Pancreas (tissue), 10 donors: ENCODE results near the gene DARS2. TPM values are rescaled to one million over a fixed set of nuclear protein-coding genes. Genes with fewer than 3 reads are reported as not detected.
A peak's percentile ranks its signal among the peaks of the same experiment; 100 is the strongest.

ENCODE experiments used
- ATAC-seq, 4 donors: fragments of 200-7000 bp; cut with Tn5 transposase; one replicate each; pipeline versions ENCODE4 v1.8.0 to v1.9.1; 2020; ENCODE audit warnings: mild to moderate bottlenecking in 4 of 4, moderate library complexity in 4 of 4
- DNase-seq, 6 donors: peaks; one replicate each; pipeline ENCODE4 v3.0.0-alpha.2; 2020
- FAIRE-seq: peaks from 2 replicates; lab custom pipeline; 2012; peaks lifted over from hg19 to GRCh38; lab: Jason Lieb, UNC
- H3K27ac ChIP-seq, 4 donors: fragments of 200-600 bp; sonication (generic); 1 replicate in 3 of 4; 2 replicates in 1 of 4; pipeline versions ENCODE4 v1.5.0 to v1.8.0; 2020
- H3K27me3 ChIP-seq, 4 donors: fragments of 200-600 bp; one replicate each; pipeline ENCODE4 v1.8.0; 2021
- H3K36me3 ChIP-seq, 3 donors: fragments of 200-600 bp; sonication (generic) in 1 of 3; one replicate each; pipeline versions ENCODE4 v1.5.0 to v1.8.0; 2020 to 2021
- H3K4me1 ChIP-seq, 3 donors: fragments of 200-600 bp; one replicate each; pipeline ENCODE4 v1.8.0; 2021
- H3K4me3 ChIP-seq, 4 donors: fragments of 200-600 bp; sonication (generic) in 2 of 4; one replicate each; pipeline versions ENCODE4 v1.5.0 to v1.8.0; 2020 to 2021
- H3K9me3 ChIP-seq, 4 donors: fragments of 200-600 bp; one replicate each; pipeline ENCODE4 v1.8.0; 2021
- CTCF ChIP-seq, 4 donors: fragments of 200-600 bp; sonication (generic) in 3 of 4; IDR thresholded peaks; one replicate each; pipeline versions ENCODE4 v1.5.0 to v1.8.0; 2021; ENCODE audit warnings: antibody characterized with exemption in 4 of 4
- WGBS, 2 donors: extraction: QIAGEN DNeasy Blood & Tissue Kit; methylation state at CpG; one replicate each; pipeline ENCODE4 v1.1.7; 2013; 5-methylcytosine and 5-hydroxymethylcytosine counted together
- intact Hi-C, 3 donors: fragments of 100-400 bp; cut with DNase I; formaldehyde crosslinking; loops; one replicate each; pipeline versions ENCODE4 v1.11.1 to v1.14.2; 2022
- polyA plus RNA-seq, 2 donors: library from polyadenylated mRNA; stranded (reverse); fragments of 200-250 nt; gene quantifications; one replicate each; pipeline ENCODE4 v1.2.3, GENCODE V29; 2013
- total RNA-seq, 6 donors: library from RNA; stranded (reverse); fragmentation: NEBNext Ultra II Directional in 4 of 6; extraction: Animal tissue kit (Norgen Biotek cat#: 25700) in 4 of 6; gene quantifications; one replicate each; pipeline versions ENCODE4 v1.2.1 to v1.2.4, GENCODE V29; 2021 to 2023
- donor health status: healthy with polysubstance abuse.
- donor health status: DM: no; HTN: no; CAD: no; lungs with moderate emphysema.
- donor health status: DM: no; HTN: no; CAD: no.
- donor health status: control.
- donor health status: control.
- donor health status: Bipolar disorder and iron deficiency.
- donor health status: DM: yes; HTN: yes; CAD: no.
- donor health status: DM: no; HTN: no; CAD: no.
- donor health status: DM: no; HTN: no; CAD: no.
- donor health status: DM: yes; HTN: yes; CAD: no.

DARS2 gene
- total RNA-seq: 10 to 100 TPM in 1 of 6 donors, 1 to 10 TPM in 5; 3.9 to 11.1 (median 5.9) TPM
- 1 to 10 TPM; 3.4 to 5.1 TPM for polyA plus RNA-seq

GRCh38 chr1:173824315-173825081 is at the start of gene DARS2, which contains the start of gene CENPL:
Gene DARS2, plus strand, starts transcription at chr1:173824673. Its CDS starts 557 bp downstream, at chr1:173825230.
Gene CENPL, minus strand, starts transcription at chr1:173824883. Its CDS starts 13,584 bp downstream, at chr1:173811299.
- ATAC-seq (peak; percentile 98 to 99 (median 98)), DNase-seq (peak; percentile 95 to 97 (median 96)), FAIRE-seq (peak; percentile 82)
- peak within 1 kb of the TSS; percentile 66 to 91 (median 84) for H3K27ac ChIP-seq
- peaks cover 0 to 5% (median 0%) of the 10 kb centered on the region in 3 donors for H3K4me1 ChIP-seq
- no peak for TF ChIP-seq CTCF (IDR thresholded peaks at IDR 0.05)
- H3K36me3 ChIP-seq: no peaks in the 10 kb centered on the region
- 0% methylated on average over 54 to 55 of the region's 55 CpGs for WGBS, 2 donors
- intact Hi-C loops: no loop called here
- H3K9me3 ChIP-seq: no peaks in the 10 kb centered on the region
- no peaks in the 10 kb centered on the region for H3K27me3 ChIP-seq
- peak within 1 kb of the TSS; percentile 33 to 78 (median 56) for H3K4me3 ChIP-seq

- peaks cover 0 to 31% (median 0%) of the 10 kb centered on the region in 3 donors for H3K36me3 ChIP-seq
- FAIRE-seq: no peak
Observed at GRCh38 chr1:173775578-173776226, 48.8 kb upstream of the DARS2 start.

GRCh38 chr1:173779936-173780335 is 44.5 kb upstream of the DARS2 start:
- intact Hi-C loops: no loop called here
- Histone ChIP-seq H3K36me3 (peaks cover 0 to 42% (median 9%) of the 10 kb centered on the region in 3 donors), H3K4me1 (no peaks in the 10 kb centered on the region), H3K27me3 (no peaks in the 10 kb centered on the region), H3K27ac (no peak overlapping the region), H3K9me3 (no peaks in the 10 kb centered on the region), H3K4me3 (no peak overlapping the region)
- no peak for TF ChIP-seq CTCF (IDR thresholded peaks at IDR 0.05)
- no peak for ATAC-seq
- DNase-seq: no peak
- WGBS, 2 donors: 95 to 97% methylated on average over 4 of the region's 4 CpGs
- no peak for FAIRE-seq

More at GRCh38 chr1:173775578-173776226, 48.8 kb upstream of the DARS2 start:
- WGBS, 2 donors: 84 to 85% methylated on average over 5 of the region's 5 CpGs
- TF ChIP-seq CTCF (IDR thresholded peaks at IDR 0.05): no peak
- Histone ChIP-seq H3K9me3 (no peaks in the 10 kb centered on the region), H3K27me3 (no peaks in the 10 kb centered on the region), H3K4me3 (no peak overlapping the region), H3K4me1 (no peaks in the 10 kb centered on the region), H3K27ac (no peak overlapping the region)
- intact Hi-C loops: no loop called here
- DNase-seq (no peak), ATAC-seq (no peak)

GRCh38 chr1:173784997-173785396 is 39.5 kb upstream of the DARS2 start:
- TF ChIP-seq CTCF (IDR thresholded peaks at IDR 0.05): no peak
- 89 to 92% methylated on average over 7 of the region's 7 CpGs for WGBS, 2 donors

More at GRCh38 chr1:173784997-173785396, 39.5 kb upstream of the DARS2 start:
- Histone ChIP-seq H3K4me3 (no peak overlapping the region), H3K36me3 (peaks cover 0 to 48% (median 15%) of the 10 kb centered on the region in 3 donors), H3K27me3 (no peaks in the 10 kb centered on the region), H3K27ac (no peak overlapping the region), H3K9me3 (no peaks in the 10 kb centered on the region), H3K4me1 (no peaks in the 10 kb centered on the region)
- DNase-seq: no peak
- intact Hi-C loops: no loop called here
- FAIRE-seq: no peak
- no peak for ATAC-seq
